ENCODE results near the gene SORCS2. TPM values are rescaled to one million over a fixed set of nuclear protein-coding genes. Genes with fewer than 3 reads are reported as not detected.

Gene SORCS2
- total RNA-seq, 1 donor from 2014 or later = not detected

DNA sequence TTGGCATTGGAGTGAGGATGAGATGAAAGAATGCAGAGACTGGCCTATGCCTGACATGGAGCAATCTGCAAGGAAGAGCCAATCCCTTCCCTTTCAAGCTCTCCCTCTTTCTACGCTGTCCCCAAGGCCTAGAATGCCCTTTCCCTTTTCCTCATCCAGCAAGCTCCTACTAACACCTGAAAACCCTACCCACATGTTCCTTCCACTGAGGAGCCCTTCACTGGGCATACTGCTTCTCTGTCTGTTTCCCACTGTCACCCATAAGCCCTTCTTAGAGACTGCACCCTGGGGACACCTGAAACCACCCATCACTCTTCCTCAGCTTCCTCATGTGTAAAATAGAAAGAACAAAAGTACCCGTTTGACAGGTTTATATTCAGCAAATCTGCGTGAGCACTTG is 492.0 kb downstream of the SORCS2 start:
- ChIA-PET CTCF (no interaction called here), POLR2A (no interaction called here)
- DNase-seq (no peak), ATAC-seq (ENCODE audit: low read depth) (no peak)
- Mint-ChIP-seq H3K27me3 (no peaks in the 10 kb centered on the region), H3K4me3 (no peak overlapping the region), H3K4me1 (no peaks in the 10 kb centered on the region), H3K27ac (no peak overlapping the region), H3K9me3 (no peaks in the 10 kb centered on the region), H3K36me3 (ENCODE audit: low read depth) (no peaks in the 10 kb centered on the region)
- TF ChIP-seq, protein P1, sequence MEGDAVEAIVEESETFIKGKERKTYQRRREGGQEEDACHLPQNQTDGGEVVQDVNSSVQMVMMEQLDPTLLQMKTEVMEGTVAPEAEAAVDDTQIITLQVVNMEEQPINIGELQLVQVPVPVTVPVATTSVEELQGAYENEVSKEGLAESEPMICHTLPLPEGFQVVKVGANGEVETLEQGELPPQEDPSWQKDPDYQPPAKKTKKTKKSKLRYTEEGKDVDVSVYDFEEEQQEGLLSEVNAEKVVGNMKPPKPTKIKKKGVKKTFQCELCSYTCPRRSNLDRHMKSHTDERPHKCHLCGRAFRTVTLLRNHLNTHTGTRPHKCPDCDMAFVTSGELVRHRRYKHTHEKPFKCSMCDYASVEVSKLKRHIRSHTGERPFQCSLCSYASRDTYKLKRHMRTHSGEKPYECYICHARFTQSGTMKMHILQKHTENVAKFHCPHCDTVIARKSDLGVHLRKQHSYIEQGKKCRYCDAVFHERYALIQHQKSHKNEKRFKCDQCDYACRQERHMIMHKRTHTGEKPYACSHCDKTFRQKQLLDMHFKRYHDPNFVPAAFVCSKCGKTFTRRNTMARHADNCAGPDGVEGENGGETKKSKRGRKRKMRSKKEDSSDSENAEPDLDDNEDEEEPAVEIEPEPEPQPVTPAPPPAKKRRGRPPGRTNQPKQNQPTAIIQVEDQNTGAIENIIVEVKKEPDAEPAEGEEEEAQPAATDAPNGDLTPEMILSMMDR (IDR thresholded peaks at IDR 0.05) = no peak
- intact Hi-C loops (cut with micrococcal nuclease) = no loop called here

DNA sequence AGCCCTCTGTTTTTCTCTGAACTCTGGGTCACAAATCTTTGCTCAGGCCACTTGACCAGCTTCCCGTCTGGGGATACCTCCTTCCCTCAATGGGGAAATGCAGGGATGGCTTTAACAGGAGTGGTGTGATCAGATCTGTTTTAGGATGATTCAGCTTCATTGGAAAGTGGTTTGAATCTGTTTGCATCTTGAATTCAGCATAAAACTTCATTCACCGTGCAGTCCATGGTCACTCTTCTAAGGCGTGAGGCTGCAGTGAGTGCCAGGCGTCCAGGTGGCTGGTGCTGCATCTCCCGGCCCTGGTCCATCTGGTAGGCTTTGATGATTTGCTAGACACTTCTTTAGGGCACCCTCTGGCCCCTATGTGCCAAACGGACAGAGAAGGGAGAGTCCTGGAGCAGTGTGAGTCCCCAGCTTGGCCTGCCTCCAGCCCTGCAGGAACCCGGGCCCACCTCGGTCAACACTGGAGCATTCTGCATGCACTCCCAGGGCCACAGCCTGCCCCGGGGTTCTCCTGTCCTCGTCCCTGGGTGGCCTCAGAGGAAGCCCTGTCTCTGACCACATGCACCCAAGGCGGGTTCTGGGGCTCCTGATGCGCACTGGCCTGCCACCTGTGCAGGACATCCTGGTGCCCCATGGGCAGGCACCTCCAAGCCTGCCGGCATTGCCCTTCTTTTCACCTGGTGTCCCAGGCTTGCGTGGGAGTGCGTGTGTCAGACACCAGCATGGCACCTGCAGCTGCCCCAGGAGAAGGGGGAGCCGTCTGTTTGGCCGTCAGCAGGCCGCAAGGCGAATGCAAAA is 493.9 kb downstream of the SORCS2 start:
- POLR2A ChIA-PET = no interaction called here
- no peak for ATAC-seq (ENCODE audit: low read depth)
- TF ChIP-seq, protein P1 (IDR thresholded peaks at IDR 0.05) = no peak

DNA sequence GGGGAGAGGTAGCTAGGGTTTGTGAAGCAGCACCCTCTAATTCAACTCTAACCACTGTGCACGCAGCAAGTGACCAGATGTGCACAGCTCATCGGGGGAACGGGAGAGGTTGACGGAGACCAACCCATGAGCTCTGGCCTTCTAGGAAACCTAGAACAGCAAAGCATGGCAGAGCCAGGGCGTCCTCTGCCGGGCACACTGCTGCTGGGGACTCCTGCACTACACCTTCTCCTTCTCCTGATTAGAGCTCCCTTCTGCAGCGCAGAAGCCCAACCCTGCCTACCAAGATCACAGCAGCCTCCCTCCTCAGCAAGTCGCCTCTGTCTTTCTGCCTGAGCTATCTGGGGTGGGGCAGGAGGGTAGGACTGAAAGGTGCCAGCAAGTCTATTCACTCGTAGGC is 494.7 kb downstream of the SORCS2 start:
- no peak overlapping the region for H3K4me3 Mint-ChIP-seq
- H3K27me3 Mint-ChIP-seq = no peaks in the 10 kb centered on the region
- TF ChIP-seq, protein P1 (IDR thresholded peaks at IDR 0.05) = no peak
- DNase-seq (no peak), ATAC-seq (ENCODE audit: low read depth) (no peak)
- intact Hi-C loops (cut with micrococcal nuclease) = no loop called here
- POLR2A ChIA-PET = no interaction called here
- no peaks in the 10 kb centered on the region for H3K36me3 Mint-ChIP-seq (ENCODE audit: low read depth)
- H3K27ac Mint-ChIP-seq = no peak overlapping the region
- no peaks in the 10 kb centered on the region for H3K9me3 Mint-ChIP-seq
- no peaks in the 10 kb centered on the region for H3K4me1 Mint-ChIP-seq
- CTCF ChIA-PET = no interaction called here

More for the DNA sequence above, 493.9 kb downstream of the SORCS2 start:
- H3K4me1 Mint-ChIP-seq = no peaks in the 10 kb centered on the region
- intact Hi-C loops (cut with micrococcal nuclease) = no loop called here
- H3K27ac Mint-ChIP-seq = no peak overlapping the region
- no peaks in the 10 kb centered on the region for H3K9me3 Mint-ChIP-seq
- H3K4me3 Mint-ChIP-seq = no peak overlapping the region
- no peaks in the 10 kb centered on the region for H3K27me3 Mint-ChIP-seq
- DNase-seq = no peak
- CTCF ChIA-PET = no interaction called here
- no peaks in the 10 kb centered on the region for H3K36me3 Mint-ChIP-seq (ENCODE audit: low read depth)

DNA sequence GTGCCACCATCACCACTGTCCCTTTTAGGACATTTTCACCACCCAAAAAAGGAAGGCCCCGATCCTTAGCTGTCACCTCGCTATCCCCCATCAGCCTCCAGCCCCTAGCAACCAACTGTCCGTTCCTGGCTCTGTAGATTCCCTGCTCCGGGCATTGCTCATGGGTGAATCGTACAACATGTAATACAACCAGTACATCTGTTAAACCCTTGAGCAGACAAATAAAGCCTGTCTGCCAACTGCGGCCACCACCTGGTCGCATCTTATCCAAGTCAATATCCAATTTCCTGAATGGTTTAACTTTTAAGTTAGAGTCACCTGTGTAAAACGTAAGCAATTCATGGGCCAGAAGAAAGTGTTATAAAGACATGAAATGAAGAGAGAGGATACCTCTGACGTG is 495.5 kb downstream of the SORCS2 start:
- ATAC-seq (ENCODE audit: low read depth) = no peak

More for the DNA sequence above, 495.5 kb downstream of the SORCS2 start:
- Mint-ChIP-seq H3K9me3 (no peaks in the 10 kb centered on the region), H3K4me3 (no peak overlapping the region), H3K36me3 (ENCODE audit: low read depth) (no peaks in the 10 kb centered on the region), H3K27ac (no peak overlapping the region), H3K4me1 (no peaks in the 10 kb centered on the region), H3K27me3 (no peaks in the 10 kb centered on the region)
- intact Hi-C loops (cut with micrococcal nuclease) = no loop called here
- POLR2A ChIA-PET = no interaction called here
- CTCF ChIA-PET = no interaction called here
- TF ChIP-seq, protein P1 (IDR thresholded peaks at IDR 0.05) = no peak
- no peak for DNase-seq

Data from activated B cell treated with CpG ODN at 0.5 μM for 24 hours (primary cell).